ENCODE results near the gene SPTLC3.
A peak's percentile ranks its signal among the peaks of the same experiment; 100 is the strongest.

Gene SPTLC3

GRCh38 chr20:13008761-13009681 is at the start of gene SPTLC3:
Gene SPTLC3, plus strand, starts transcription at chr20:13008972. Its CDS starts 296 bp downstream, at chr20:13009268.
- peak; percentile 41 for TF ChIP-seq RAD21 (IDR thresholded peaks at IDR 0.05; ENCODE audit: low read depth)
- no peak for TF ChIP-seq TAF1 (IDR thresholded peaks at IDR 0.05; ENCODE audit: low read depth)

- TF ChIP-seq, protein P1, sequence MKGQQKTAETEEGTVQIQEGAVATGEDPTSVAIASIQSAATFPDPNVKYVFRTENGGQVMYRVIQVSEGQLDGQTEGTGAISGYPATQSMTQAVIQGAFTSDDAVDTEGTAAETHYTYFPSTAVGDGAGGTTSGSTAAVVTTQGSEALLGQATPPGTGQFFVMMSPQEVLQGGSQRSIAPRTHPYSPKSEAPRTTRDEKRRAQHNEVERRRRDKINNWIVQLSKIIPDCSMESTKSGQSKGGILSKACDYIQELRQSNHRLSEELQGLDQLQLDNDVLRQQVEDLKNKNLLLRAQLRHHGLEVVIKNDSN (IDR thresholded peaks at IDR 0.05) = no peak
- TF ChIP-seq CEBPB (IDR thresholded peaks at IDR 0.05) (no peak), MAX (IDR thresholded peaks at IDR 0.05) (no peak), EGR1 (IDR thresholded peaks at IDR 0.05) (no peak), CREB1 (IDR thresholded peaks at IDR 0.05; ENCODE audit: low read depth) (no peak), FOXM1 (IDR thresholded peaks at IDR 0.05; ENCODE audit: borderline replicate concordance, low read depth) (no peak), TEAD4 (IDR thresholded peaks at IDR 0.05) (no peak), EP300 (IDR thresholded peaks at IDR 0.05; ENCODE audit: borderline replicate concordance) (no peak), RAD21 (IDR thresholded peaks at IDR 0.05; ENCODE audit: low read depth) (no peak), TAF1 (IDR thresholded peaks at IDR 0.05; ENCODE audit: low read depth) (no peak), YY1 (IDR thresholded peaks at IDR 0.05; ENCODE audit: low read depth) (no peak), NFIC (IDR thresholded peaks at IDR 0.05) (no peak), ZBTB7A (IDR thresholded peaks at IDR 0.05; ENCODE audit: low read depth) (no peak), TCF12 (IDR thresholded peaks at IDR 0.05; ENCODE audit: low read depth) (no peak)
- TF ChIP-seq, protein P2, sequence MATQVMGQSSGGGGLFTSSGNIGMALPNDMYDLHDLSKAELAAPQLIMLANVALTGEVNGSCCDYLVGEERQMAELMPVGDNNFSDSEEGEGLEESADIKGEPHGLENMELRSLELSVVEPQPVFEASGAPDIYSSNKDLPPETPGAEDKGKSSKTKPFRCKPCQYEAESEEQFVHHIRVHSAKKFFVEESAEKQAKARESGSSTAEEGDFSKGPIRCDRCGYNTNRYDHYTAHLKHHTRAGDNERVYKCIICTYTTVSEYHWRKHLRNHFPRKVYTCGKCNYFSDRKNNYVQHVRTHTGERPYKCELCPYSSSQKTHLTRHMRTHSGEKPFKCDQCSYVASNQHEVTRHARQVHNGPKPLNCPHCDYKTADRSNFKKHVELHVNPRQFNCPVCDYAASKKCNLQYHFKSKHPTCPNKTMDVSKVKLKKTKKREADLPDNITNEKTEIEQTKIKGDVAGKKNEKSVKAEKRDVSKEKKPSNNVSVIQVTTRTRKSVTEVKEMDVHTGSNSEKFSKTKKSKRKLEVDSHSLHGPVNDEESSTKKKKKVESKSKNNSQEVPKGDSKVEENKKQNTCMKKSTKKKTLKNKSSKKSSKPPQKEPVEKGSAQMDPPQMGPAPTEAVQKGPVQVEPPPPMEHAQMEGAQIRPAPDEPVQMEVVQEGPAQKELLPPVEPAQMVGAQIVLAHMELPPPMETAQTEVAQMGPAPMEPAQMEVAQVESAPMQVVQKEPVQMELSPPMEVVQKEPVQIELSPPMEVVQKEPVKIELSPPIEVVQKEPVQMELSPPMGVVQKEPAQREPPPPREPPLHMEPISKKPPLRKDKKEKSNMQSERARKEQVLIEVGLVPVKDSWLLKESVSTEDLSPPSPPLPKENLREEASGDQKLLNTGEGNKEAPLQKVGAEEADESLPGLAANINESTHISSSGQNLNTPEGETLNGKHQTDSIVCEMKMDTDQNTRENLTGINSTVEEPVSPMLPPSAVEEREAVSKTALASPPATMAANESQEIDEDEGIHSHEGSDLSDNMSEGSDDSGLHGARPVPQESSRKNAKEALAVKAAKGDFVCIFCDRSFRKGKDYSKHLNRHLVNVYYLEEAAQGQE (IDR thresholded peaks at IDR 0.05; ENCODE audit: low read depth) = no peak
Observed at GRCh38 chr20:12961725-12962124, 47.0 kb upstream of the SPTLC3 start.

DNA sequence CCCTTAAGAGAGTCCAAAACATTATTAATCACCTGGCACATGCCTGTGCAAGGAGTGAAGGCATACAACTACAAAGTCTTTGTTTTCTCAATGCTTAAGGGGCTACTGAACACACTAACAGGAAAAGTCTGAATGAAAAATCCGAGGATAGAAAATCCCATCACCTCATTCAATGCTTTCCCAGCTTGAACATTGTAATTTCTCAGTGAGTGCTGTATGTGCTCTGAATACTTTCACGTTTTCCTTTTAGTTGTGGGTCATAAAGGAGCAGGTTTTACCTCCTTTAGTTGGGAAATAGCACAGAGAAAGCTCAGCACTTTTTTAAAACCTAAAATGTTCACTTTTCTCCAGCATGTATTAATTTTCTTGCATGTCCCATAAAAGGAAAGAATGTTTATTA is 45.9 kb upstream of the SPTLC3 start:
- TF ChIP-seq ZBTB7A (IDR thresholded peaks at IDR 0.05; ENCODE audit: low read depth) (no peak), CREB1 (IDR thresholded peaks at IDR 0.05; ENCODE audit: low read depth) (no peak), FOXM1 (IDR thresholded peaks at IDR 0.05; ENCODE audit: borderline replicate concordance, low read depth) (no peak), TEAD4 (IDR thresholded peaks at IDR 0.05) (no peak), TAF1 (IDR thresholded peaks at IDR 0.05; ENCODE audit: low read depth) (no peak), RAD21 (IDR thresholded peaks at IDR 0.05; ENCODE audit: low read depth) (no peak), YY1 (IDR thresholded peaks at IDR 0.05; ENCODE audit: low read depth) (no peak), EP300 (IDR thresholded peaks at IDR 0.05; ENCODE audit: borderline replicate concordance) (no peak), NFIC (IDR thresholded peaks at IDR 0.05) (no peak), TCF12 (IDR thresholded peaks at IDR 0.05; ENCODE audit: low read depth) (no peak), EGR1 (IDR thresholded peaks at IDR 0.05) (no peak), CEBPB (IDR thresholded peaks at IDR 0.05) (no peak), MAX (IDR thresholded peaks at IDR 0.05) (no peak)
- TF ChIP-seq, protein P1 (IDR thresholded peaks at IDR 0.05) = no peak
- TF ChIP-seq, protein P2 (IDR thresholded peaks at IDR 0.05; ENCODE audit: low read depth) = no peak

GRCh38 chr20:12963416-12963815 is 45.4 kb upstream of the SPTLC3 start:
- no peak for TF ChIP-seq TAF1 (IDR thresholded peaks at IDR 0.05; ENCODE audit: low read depth)
- TF ChIP-seq YY1 (IDR thresholded peaks at IDR 0.05; ENCODE audit: low read depth) = no peak
- no peak for TF ChIP-seq FOXM1 (IDR thresholded peaks at IDR 0.05; ENCODE audit: borderline replicate concordance, low read depth)
- TF ChIP-seq, protein P2 (IDR thresholded peaks at IDR 0.05; ENCODE audit: low read depth) = no peak
- TF ChIP-seq NFIC (IDR thresholded peaks at IDR 0.05) = no peak
- TF ChIP-seq CEBPB (IDR thresholded peaks at IDR 0.05) = no peak
- TF ChIP-seq EP300 (IDR thresholded peaks at IDR 0.05; ENCODE audit: borderline replicate concordance) = no peak
- no peak for TF ChIP-seq RAD21 (IDR thresholded peaks at IDR 0.05; ENCODE audit: low read depth)
- no peak for TF ChIP-seq ZBTB7A (IDR thresholded peaks at IDR 0.05; ENCODE audit: low read depth)
- TF ChIP-seq CREB1 (IDR thresholded peaks at IDR 0.05; ENCODE audit: low read depth) = no peak
- TF ChIP-seq TCF12 (IDR thresholded peaks at IDR 0.05; ENCODE audit: low read depth) = no peak
- TF ChIP-seq, protein P1 (IDR thresholded peaks at IDR 0.05) = no peak
- TF ChIP-seq EGR1 (IDR thresholded peaks at IDR 0.05) = no peak
- no peak for TF ChIP-seq MAX (IDR thresholded peaks at IDR 0.05)
- TF ChIP-seq TEAD4 (IDR thresholded peaks at IDR 0.05) = no peak

Measured in Ishikawa (cell line).